ENCODE data around the gene ALOX15.

DNA sequence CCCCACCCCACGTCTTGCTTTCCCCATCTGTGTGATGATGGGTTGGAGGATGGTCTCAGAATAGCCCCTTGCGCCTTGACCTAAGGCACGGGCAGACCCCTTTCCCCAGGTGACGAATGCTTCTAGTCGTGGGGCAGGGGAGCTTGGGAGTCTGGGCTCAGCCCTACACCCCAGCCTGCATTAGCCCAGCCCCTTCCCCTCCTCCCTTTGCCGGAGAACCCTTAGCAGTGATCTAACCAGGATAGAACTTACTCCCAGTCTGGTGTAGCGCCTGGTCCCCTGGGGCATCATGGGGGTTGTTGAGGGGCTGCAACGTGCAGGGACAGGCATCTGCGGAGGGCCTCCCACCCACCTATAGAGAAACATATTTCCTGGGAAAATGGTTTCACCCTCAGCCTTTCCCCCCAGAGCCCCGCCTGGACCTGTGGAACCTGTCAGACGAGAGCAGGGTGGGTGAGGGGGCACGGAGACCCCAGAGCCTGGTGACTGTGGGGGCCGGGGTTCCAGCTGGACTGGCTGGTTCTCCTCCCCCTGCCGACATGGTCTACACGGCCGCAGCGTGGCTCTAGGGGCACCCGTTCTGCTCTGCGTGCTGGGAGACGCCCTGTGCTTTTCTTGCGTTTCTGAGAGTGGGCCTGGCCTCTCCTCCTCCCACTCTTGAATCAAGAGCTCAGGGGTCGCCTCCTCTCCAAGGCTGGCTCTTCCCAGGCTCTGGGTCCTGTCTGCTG lies 52.4 kb downstream of the ALOX15 start:
- no peak for TF ChIP-seq ZNF274 (IDR thresholded peaks at IDR 0.05; ENCODE audit: low read depth, low read length)
- no peak for TF ChIP-seq SUZ12 (IDR thresholded peaks at IDR 0.05; ENCODE audit: extremely low read depth, insufficient read depth, insufficient read length)
- no peak for TF ChIP-seq YY1 (IDR thresholded peaks at IDR 0.05; ENCODE audit: insufficient read depth, insufficient read length)
